WTC11 (cell line): ENCODE results near the gene ATG14.
"Not testable (repeated sequence)": the region's sequence is repeated elsewhere in the genome, so short reads cannot be mapped to it uniquely, and the experiment has no call there.

Source experiments
- ZNF121 ChIP-seq: sonication (generic); formaldehyde crosslinking; IDR thresholded peaks from 2 replicates; pipeline ENCODE4 v1.8.0; 2023; ENCODE audit warnings: missing genetic modification reagents
- TF ChIP-seq, protein P1 (sequence below): fragments of 200-600 bp; IDR thresholded peaks from 2 replicates; pipeline ENCODE4 v1.8.0; 2022; ENCODE audit warnings: antibody characterized with exemption
- TF ChIP-seq, protein P2 (sequence below): sonication (generic); formaldehyde crosslinking; IDR thresholded peaks from 2 replicates; pipeline ENCODE4 v1.8.1; 2023; ENCODE audit warnings: mild to moderate bottlenecking, missing genetic modification reagents

DNA sequence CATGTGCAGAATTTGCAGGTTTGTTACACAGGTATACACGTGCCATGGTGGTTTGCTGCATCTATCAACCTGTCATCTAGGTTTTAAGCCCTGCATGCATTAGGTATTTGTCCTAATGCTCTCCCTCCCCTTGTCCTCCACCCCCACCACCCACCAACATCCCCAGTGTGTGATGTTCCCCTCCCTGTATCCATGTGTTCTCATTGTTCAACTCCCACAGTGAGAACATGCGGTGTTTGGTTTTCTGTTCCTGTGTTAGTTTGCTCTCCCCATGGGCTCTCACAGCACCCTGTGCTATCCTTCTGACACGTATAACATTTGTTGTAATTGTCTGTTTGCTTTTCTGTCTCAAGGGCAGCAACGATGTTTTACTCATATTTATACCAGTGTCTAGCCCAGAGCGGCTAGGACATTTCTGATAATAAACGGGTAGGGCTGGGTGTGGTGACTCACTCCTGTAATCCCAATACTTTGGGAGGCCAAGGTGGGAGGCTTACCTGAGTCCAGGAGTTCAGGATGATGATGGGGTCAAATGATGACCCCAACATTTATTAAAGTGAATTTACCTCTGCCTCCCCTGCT is 67.0 kb downstream of the ATG14 start:
- TF ChIP-seq, protein P1, sequence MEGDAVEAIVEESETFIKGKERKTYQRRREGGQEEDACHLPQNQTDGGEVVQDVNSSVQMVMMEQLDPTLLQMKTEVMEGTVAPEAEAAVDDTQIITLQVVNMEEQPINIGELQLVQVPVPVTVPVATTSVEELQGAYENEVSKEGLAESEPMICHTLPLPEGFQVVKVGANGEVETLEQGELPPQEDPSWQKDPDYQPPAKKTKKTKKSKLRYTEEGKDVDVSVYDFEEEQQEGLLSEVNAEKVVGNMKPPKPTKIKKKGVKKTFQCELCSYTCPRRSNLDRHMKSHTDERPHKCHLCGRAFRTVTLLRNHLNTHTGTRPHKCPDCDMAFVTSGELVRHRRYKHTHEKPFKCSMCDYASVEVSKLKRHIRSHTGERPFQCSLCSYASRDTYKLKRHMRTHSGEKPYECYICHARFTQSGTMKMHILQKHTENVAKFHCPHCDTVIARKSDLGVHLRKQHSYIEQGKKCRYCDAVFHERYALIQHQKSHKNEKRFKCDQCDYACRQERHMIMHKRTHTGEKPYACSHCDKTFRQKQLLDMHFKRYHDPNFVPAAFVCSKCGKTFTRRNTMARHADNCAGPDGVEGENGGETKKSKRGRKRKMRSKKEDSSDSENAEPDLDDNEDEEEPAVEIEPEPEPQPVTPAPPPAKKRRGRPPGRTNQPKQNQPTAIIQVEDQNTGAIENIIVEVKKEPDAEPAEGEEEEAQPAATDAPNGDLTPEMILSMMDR: not testable (repeated sequence)
- not testable (repeated sequence) for TF ChIP-seq ZNF121
- TF ChIP-seq, protein P2, sequence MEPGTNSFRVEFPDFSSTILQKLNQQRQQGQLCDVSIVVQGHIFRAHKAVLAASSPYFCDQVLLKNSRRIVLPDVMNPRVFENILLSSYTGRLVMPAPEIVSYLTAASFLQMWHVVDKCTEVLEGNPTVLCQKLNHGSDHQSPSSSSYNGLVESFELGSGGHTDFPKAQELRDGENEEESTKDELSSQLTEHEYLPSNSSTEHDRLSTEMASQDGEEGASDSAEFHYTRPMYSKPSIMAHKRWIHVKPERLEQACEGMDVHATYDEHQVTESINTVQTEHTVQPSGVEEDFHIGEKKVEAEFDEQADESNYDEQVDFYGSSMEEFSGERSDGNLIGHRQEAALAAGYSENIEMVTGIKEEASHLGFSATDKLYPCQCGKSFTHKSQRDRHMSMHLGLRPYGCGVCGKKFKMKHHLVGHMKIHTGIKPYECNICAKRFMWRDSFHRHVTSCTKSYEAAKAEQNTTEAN (CRISPR knock-in tag): not testable (repeated sequence)
